GM12874 (cell line): ENCODE results near the gene ZNF548.
A peak's percentile ranks its signal among the peaks of the same experiment; 100 is the strongest.

Source experiments
- TF ChIP-seq, protein P1 (sequence below): IDR thresholded peaks from 2 replicates; pipeline ENCODE4 v1.5.1; 2011; ENCODE audit warnings: low read depth, mild to moderate bottlenecking, control low read depth, low read length, moderate library complexity; ENCODE audit not compliant: insufficient read depth

ZNF548 gene

DNA sequence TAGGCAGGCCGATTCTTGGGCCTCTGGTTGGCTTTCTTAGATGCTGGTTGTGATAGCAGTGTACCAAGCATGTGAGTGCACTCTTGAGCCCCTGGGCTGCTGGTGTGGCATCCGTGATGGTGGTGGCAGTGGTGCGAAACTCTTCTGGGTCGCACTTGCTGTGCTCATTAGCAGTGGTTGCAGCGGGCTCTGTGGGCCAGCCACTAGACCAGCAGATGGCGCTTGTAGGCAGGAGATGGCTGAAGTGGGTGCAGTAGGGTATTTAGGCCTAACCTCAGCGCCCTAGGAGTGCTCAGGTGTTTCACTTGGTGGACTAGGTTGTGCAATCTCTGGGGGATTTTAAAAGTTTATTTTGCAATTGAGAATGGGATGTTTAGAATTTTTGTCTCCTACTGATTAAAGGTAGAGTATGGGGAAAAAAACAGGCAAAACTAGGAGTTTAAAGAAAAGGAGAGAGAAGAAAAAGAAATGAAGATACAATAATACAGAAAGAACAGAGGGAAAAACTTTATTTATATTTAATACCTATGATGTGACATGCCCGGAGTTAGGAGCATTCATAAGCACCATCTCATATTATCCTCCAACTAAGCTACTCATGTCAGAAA lies 17.0 kb downstream of the ZNF548 start:
- TF ChIP-seq, protein P1, sequence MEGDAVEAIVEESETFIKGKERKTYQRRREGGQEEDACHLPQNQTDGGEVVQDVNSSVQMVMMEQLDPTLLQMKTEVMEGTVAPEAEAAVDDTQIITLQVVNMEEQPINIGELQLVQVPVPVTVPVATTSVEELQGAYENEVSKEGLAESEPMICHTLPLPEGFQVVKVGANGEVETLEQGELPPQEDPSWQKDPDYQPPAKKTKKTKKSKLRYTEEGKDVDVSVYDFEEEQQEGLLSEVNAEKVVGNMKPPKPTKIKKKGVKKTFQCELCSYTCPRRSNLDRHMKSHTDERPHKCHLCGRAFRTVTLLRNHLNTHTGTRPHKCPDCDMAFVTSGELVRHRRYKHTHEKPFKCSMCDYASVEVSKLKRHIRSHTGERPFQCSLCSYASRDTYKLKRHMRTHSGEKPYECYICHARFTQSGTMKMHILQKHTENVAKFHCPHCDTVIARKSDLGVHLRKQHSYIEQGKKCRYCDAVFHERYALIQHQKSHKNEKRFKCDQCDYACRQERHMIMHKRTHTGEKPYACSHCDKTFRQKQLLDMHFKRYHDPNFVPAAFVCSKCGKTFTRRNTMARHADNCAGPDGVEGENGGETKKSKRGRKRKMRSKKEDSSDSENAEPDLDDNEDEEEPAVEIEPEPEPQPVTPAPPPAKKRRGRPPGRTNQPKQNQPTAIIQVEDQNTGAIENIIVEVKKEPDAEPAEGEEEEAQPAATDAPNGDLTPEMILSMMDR: peak; percentile 77

DNA sequence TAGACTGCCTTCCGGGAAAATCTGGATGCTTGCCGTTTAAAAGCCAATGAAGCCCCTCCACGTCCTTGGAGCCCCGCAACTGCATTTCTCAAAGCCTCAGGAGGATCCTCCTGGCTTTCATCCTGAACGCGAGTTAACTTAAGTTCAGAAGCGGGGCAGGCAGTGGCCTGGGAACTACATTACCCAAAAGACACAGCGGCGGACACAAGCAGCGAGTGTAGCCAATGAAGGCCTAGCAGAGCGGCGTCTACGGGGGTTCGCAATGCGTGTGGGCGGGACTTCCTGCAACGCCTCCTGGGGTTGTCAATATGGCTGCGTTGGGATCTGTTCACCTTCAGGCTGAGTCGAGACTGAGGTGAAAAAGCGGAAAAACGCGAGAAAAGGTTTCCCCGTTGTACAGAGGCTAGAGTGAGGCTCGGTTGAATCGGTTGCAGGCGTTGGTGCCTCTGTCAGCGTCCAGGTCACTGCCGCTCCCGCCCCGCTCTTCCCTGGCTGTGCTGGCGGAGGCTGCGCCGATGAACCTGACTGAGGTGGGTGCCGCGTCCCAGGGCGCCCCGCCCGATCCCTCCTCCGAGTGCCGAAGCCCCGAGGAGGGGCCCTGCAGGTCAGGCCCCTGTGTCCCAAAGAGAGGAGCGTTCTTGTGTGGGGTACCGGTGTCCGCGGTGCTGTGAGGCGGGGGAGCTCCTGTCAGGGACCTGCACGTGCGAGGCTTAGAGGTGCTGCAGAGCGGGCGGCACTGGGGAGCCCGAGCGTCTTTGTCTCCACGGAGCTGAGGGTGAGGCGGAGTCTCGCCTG lies 21.4 kb downstream of the ZNF548 start, which contains the start of gene ZNF17:
Gene ZNF17, plus strand, starts transcription at position 285 of the 795 bp plus-strand sequence. CDS start 2,455 bp downstream, outside the sequence.
- TF ChIP-seq, protein P1: no peak

DNA sequence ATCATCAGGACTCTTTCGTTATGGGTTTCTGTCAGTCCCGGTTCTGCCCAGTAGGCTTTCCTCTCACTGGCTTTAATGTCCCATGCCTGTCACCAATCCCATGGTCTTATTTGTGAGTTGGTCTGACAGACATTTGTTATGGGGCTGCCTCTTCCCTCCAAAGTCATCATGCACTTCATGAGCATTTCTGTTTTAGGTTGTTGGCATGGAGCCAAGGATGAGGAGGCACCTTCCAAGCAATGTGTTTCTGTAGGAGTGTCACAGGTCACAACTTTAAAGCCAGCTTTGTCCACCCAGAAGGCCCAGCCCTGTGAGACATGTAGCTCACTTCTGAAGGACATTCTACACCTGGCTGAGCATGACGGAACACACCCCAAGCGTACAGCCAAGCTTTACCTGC lies 29.8 kb downstream of the ZNF548 start:
- TF ChIP-seq, protein P1: no peak

DNA sequence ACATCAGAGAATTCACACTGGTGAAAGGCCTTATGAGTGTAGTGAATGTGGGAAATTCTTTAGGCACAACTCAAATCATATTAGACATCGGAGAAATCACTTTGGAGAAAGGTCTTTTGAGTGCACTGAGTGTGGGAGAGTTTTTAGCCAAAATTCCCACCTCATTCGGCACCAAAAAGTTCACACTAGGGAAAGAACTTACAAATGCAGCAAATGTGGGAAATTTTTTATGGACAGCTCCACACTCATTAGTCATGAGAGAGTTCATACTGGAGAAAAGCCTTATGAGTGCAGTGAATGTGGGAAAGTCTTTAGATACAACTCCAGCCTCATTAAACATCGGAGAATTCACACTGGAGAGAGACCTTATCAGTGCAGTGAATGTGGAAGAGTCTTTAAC lies 31.4 kb downstream of the ZNF548 start:
- TF ChIP-seq, protein P1: no peak

DNA sequence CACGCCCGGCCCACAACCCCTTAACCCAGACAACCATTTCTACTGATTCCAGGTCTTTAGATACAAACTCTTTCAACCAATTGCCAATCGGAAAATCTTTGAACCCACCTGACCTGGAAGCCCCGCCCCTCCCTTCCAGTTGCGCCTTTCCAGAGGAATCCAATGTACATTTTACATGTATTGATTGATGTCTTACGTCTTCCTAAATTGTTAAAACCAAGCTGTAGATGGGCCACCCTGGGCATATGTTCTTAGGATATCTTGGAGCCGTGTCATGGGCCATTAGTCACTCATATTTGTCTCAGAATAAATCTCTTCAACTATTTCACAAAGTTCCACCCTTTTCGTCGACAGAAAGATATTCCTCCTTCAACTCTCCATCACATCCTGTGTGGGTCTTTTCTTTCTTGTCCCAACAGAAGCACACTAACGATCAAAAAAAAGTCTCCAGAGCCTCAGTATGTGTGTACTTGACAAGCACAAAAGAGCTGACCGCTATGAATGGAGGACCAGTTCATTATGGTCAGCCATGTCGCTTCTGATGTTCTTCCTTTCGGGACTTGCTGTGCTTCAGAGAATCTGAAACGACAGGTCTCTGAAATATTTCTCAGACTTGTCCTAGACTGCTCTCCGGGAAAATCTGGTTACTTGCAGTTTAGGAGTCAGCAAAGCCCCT lies 44.9 kb downstream of the ZNF548 start:
- TF ChIP-seq, protein P1: no peak

DNA sequence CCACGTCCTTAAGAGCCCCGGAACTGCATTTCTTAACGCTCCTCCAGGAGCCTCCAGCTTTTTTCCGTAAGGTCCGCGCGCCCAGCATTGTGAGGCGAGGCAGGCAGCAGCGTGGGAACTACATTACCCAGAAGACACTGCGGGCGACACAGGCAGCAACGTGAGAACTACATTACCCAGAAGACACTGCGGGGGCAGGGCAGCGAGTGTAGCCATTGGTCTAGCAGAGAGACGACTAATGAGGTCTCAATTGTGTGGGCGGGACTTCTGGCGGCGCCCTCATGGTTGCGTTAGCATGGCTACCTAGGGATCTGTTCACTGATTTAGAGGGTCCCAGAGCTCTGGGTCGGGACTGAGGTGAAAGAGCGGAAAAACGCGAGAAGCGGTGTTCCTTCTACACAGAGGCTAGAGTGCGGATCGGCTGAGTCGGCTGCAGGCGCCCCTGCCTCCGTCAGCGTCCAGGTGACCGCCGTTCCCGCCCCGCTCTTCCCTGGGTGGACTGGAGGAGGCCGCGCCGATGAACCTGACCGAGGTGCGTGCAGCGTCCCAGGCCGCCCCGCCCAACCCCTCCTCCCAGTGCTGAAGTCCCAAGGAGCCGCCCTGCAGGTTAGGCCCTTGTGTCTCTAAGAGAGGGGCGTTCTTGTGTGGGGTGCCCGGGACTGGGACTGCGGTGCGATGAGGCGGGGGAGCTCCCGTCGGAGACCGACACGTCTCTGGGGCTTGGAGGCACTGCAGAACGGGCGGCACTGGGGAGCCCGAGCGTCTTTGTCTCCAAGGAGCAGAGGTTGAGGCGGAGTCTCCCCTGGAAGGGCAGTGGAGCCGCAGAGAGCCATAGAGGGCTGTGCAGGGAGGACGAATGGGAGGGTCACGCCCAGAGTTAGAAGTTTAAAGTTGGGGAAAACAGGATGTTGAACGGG lies 45.7 kb downstream of the ZNF548 start, which contains the start of gene ZNF749:
Gene ZNF749, plus strand, starts transcription at position 264 of the 917 bp plus-strand sequence. Its CDS starts 254 bp downstream, at position 518.
- TF ChIP-seq, protein P1: no peak

DNA sequence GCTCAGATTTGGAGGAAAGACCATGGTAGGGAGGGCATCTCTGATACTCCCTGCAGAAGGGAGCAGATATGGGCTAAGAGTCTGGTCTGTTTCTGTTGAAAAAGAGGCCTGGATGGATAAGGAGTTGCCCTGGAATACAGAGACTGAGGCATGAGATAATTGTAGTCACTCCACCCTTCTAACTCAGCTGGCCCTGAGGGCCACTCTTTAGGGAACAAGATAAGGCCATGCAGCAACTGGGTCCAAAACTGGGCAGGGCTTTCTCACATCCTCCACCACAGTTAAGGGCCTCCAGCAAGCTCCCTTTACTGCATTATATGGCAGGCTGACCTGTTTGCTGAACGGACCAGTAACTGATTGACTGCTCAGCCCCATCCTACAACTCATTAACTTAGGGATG lies 46.8 kb downstream of the ZNF548 start:
- TF ChIP-seq, protein P1: no peak
